ENCODE measurements around the gene TRAK2.
"Not testable (repeated sequence)": the region's sequence is repeated elsewhere in the genome, so short reads cannot be mapped to it uniquely, and the experiment has no call there.

The TRAK2 gene

DNA sequence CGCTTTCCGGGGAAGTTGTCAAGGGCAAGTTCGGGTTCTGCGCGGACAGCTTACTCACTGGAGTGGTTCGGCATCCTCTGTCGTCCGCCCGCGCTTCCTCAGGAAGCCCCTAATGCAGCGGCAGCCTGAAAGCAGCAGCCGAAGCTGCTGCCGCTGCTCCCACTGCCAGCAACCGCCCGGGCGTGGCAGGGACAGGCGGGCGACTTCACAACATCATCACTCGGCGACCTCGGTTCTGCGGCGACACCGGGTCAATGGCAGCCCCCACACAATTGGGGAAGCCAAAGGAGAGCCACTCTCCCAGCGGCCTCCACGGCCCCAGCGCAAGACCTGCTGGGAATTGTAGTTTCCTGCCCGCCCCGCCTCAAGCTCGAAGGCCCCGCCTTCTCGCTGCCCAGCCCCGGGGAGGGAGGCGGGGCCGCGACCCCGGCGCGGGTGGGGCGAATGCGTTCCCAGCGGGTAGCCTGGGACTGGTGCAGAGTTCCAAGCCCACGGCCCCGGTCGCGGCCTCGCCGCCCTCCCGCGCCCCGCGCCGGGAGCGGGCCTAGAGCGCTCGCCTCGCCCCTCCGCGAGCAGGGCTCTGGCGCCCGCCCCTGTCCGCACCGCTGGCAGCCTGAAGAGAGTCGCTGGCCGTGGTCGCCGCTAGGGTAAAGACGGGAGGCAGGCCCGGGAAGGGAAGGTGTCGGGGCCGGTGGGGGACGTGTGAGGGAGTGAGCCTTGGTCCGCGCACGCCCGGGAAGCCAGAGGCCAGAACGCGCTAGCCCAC lies at the start of gene TRAK2, which contains the start of gene STRADB:
Gene TRAK2, minus strand, starts transcription at position 167 of the 766 bp plus-strand sequence. CDS start 30,951 bp downstream, outside the sequence.
Gene STRADB, plus strand, starts transcription at position 449 of the 766 bp plus-strand sequence. CDS start 3,101 bp downstream, outside the sequence.
- DNase-seq (ENCODE audit: low read depth), result peak; percentile 97

DNA sequence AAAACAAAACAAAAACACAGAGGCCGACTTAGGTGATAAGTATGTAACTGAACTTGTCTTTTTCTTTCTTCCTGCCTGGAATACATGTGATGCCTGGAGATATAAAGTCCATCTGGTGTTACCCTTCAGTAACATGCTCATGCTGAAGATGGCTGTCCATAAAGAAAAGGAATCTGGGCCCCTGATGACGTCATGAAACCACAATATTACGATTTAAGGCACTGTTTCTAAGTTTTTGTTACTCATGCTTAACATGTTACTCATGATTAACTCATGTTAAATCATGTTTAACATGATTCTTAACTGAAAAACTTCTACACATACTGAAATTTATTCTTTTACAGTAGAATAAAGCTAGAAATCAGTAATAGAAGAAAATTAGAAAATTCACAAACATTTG lies 49.3 kb upstream of the TRAK2 start:
- DNase-seq (ENCODE audit: low read depth), result no peak

- no peak for DNase-seq (ENCODE audit: low read depth)
These were observed 45.5 kb upstream of the TRAK2 start for GRCh38 chr2:201496785-201497184.

- no peak for DNase-seq (ENCODE audit: low read depth)
These were observed 39.0 kb upstream of the TRAK2 start for GRCh38 chr2:201490291-201490690.

- DNase-seq (ENCODE audit: low read depth), result peak; percentile 8
These were observed 33.5 kb upstream of the TRAK2 start for GRCh38 chr2:201484805-201485204.

DNA sequence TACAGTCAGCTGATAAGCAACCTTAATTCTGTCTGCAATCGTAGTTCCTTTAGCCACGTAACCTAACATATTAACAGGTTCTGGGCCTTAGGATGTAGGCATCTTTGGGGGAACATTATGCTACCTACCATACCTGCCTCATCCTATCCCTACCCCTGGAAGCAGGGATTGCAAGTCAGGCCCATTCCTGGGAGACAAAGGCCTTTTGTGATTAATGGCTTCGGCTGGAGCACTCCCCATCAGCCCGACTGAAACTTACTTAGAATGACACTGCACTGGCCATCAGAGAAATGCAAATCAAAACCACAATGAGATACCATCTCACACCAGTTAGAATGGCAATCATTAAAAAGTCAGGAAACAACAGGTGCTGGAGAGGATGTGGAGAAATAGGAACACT lies 32.5 kb upstream of the TRAK2 start:
- not testable (repeated sequence) for DNase-seq (ENCODE audit: low read depth)

- no peak for DNase-seq (ENCODE audit: low read depth)
These were observed 32.1 kb upstream of the TRAK2 start for GRCh38 chr2:201483342-201483741.

DNA sequence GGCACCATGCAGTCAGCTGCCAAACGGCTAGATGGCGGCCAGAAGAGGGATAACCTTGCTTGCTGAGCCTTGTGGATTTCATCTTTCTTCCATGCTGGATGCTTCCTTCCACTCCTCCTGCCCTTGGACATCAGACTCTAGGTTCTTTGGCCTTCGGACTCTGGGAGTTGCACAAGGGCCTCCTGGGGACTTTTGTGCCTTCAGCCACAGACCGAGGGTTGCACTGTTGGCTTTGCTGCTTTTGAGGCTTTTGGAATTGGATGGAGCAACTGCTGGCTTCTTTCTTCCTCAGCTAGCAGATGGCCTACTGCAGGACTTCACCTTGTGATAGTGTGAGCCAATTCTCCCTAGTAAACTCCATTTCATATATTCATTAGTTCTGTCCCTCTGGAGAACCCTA lies 31.3 kb upstream of the TRAK2 start:
- DNase-seq (ENCODE audit: low read depth), result no peak

DNA sequence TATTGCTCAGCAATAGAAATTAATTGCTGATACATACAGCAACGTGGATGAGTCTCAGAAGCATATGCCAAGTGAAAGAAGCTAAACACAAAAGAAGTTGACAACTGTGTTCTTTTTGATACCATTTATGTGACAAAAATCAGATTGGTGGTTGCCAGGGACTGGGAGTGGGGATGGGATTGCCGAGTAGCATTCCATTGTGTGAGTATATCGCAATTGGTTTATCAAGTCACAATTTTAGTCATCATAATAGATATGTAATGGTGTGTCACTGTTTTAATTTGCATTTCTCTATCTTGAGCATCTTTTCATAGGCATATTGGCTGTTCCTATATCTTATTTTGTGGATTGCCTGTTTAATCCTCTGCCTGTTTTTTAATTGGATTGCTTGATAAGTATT lies 21.2 kb upstream of the TRAK2 start:
- DNase-seq (ENCODE audit: low read depth), result no peak

DNA sequence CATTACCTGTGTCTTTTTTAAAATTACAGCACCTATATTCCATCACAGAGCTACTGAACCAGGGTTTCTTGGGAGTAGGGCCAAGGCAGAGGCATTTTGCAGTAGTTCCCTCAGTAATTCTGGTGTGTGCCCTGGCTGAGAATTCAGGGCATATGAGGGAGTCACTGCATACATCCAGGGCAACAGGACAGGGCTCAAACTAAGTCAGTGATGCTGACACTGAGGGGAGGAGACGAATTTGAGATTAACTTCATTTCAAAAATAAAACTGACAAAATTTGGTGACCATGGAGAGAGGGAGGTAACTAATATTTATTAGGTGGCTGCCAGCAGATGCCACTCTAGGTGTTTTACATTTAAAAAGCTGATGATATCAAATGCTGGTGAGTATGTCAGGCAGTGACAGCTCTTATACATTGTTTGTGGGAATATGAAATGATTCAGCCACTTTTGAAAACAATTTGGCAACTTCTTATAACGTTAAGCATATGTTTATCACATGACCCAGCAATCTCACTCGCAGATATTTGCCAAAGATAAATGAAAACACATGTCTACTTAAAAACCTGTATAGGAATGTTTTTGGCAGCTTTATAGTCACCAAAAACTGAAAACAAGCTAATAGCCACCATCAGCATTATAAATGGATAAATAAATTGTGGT lies 20.6 kb upstream of the TRAK2 start:
- DNase-seq (ENCODE audit: low read depth), result peak; percentile 85

DNA sequence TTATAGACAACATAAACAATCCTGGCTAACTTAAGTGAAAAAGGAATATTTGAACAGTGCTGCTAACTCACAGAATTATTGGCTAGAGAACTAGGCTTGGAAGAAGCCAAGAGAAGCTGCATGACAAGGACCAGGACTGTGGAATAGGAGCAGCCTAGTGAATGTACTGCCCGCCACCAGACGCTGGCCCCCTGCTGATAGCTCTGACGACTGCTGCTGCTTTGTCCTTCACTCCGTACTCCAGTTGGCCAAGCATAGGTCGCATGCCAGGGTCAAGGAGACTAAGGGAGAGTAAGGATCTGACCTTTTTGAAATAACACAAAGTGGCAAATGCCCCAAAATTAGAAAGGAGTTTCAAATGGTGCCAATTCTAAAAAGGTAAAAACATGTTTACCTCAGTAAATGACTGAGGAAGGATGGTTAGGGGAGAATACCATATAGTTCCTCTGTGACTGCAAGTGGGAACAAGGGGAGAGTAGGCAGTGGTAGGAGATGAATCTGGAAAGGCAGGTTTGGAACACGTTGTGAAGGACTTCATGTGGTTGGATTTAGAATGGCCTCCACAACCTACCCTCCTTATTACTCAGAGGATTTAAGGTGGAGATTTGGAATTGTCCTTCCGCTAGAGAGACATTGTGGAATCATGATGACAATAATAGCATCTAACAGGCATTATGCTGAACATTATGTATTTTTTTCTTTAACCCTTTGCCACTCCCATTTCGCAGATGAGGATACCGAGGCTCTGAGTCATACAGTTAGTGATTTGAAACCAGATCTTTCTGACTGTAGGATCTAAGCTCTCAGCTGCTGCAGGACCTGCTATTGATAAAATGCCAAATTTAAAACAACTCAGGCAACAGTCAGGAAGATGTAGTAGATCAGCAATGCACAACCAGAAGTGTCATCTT lies 19.8 kb upstream of the TRAK2 start:
- DNase-seq (ENCODE audit: low read depth), result peak; percentile 35

GRCh38 chr2:201467666-201468065 lies 16.4 kb upstream of the TRAK2 start:
- DNase-seq (ENCODE audit: low read depth), result no peak

- peak; percentile 74 for DNase-seq (ENCODE audit: low read depth)
These were observed 14.9 kb upstream of the TRAK2 start for GRCh38 chr2:201466050-201466675.

- DNase-seq (ENCODE audit: low read depth), result no peak
These were observed 14.3 kb upstream of the TRAK2 start for GRCh38 chr2:201465524-201465971.

DNA sequence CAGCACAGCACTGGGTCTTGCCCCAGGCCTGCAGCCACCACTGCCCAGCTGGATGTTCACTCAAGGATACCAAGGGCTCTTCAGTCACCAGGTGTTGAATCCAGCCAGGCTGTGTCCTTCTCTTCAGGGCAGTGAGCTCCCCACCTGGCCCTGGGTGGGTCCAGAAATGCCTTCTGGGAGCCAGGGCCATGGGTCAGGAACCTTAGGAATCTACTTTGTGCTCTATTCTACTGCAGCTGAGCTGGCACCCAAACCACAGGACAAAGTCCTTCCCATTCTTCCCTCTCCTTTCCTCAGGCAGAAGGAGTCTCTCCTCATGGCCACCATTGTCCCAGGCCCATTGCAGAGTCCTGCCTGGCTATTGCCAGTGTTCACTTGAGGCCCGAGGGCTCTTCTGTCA lies 13.3 kb upstream of the TRAK2 start:
- no peak for DNase-seq (ENCODE audit: low read depth)

- no peak for DNase-seq (ENCODE audit: low read depth)
These were observed 9.3 kb upstream of the TRAK2 start for GRCh38 chr2:201460532-201460931.

DNA sequence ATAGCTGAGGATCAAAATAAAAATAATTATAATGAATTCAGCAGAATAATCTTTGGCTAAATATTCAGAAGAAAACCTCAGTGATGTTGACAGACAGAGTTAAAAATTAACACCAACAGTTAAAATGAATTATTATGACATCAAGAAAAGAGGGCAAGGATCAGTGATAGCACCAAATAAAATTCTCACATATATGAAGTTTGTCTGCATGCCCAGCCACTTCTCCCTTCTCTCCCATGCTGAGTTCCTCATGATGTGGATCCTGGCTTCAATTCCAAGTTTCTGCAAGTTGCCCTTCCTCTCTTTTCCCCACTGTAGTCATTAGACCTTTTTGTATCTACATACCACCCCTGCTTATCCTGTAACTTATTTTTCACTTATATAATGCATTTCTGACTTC lies 7.1 kb upstream of the TRAK2 start:
- DNase-seq (ENCODE audit: low read depth), result no peak

- DNase-seq (ENCODE audit: low read depth), result no peak
These were observed 1.8 kb upstream of the TRAK2 start for GRCh38 chr2:201452922-201453643.

- DNase-seq (ENCODE audit: low read depth), result no peak
These were observed 1.0 kb upstream of the TRAK2 start for GRCh38 chr2:201452058-201452921.

DNA sequence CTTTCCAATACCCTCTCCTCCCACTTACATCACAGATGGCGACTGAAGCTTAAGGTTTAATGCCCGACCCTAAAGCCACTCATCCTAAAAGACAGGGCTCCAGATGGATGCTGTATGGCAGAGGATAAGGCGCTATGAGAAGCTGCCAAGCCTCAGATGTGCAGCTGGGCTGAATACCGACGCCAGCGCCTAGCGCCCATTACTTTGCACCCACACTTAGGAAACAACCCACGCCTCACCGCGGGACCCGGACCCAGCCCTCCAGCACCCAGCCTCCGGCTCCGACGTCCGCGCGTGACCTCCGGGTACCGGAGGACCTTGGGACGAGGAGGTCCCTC lies 335 bp downstream of the TRAK2 start:
- DNase-seq (ENCODE audit: low read depth), result peak; percentile 26
